GM12878 (cell line): Measurements from ENCODE around the gene PLAAT5. TPM values are rescaled to one million over a fixed set of nuclear protein-coding genes. Genes with fewer than 3 reads are reported as not detected.

Experiments
- ATAC-seq: fragments of 200-7000 bp; cut with Tn5 transposase; 3 replicates; pipeline ENCODE4 v1.9.1; 2020; ENCODE audit warnings: mild to moderate bottlenecking, moderate library complexity
- BruUV-seq: library from RNA; stranded (reverse); fragments of 400-500 nt; replicated peaks from 2 replicates; lab custom pipeline; 2021; lab: Mats Ljungman, UMichigan
- CTCF ChIA-PET: fragments of 300-600 bp; sonication (Branson Sonifier 250); formaldehyde crosslinking; extraction: SDS; loops from one replicate; lab custom pipeline; 2021; ENCODE audit warnings: inconsistent platforms; lab: Yijun Ruan, JAX
- POLR2A ChIA-PET: fragments of 350-600 bp; formaldehyde crosslinking; extraction: SDS; loops from one replicate; lab custom pipeline; 2021; ENCODE audit warnings: inconsistent platforms; lab: Charles Lee
- RAD21 ChIA-PET: fragments of 300-600 bp; sonication (Branson Sonifier 250); formaldehyde crosslinking; loops from one replicate; lab custom pipeline; 2023; ENCODE audit warnings: antibody characterized with exemption; ENCODE audit not compliant: unreplicated experiment; lab: Charles Lee
- SMC1A ChIA-PET: fragments of 300-600 bp; sonication (Branson Sonifier 250); formaldehyde crosslinking; loops from one replicate; lab custom pipeline; 2023; ENCODE audit not compliant: unreplicated experiment, uncharacterized antibody; lab: Charles Lee
- DNase-seq: peaks from one replicate; pipeline ENCODE4 v3.0.0-alpha.2; 2011; ENCODE audit warnings: low read depth, low spot score
- FAIRE-seq: peaks from 3 replicates; lab custom pipeline; 2011; peaks lifted over from hg19 to GRCh38; lab: Jason Lieb, UNC
- H2AFZ ChIP-seq: 2 replicates; pipeline ENCODE4 v1.6.0; 2011; ENCODE audit warnings: low read depth, low read length, control low read depth; ENCODE audit not compliant: control insufficient read depth
- H3K27ac ChIP-seq: 2 replicates; pipeline ENCODE4 v1.5.1; 2011; ENCODE audit warnings: control low read depth; ENCODE audit not compliant: control insufficient read depth, insufficient read depth
- H3K27me3 ChIP-seq, 2 experiments: replicated peaks in 1 of 2; 2 replicates each; pipeline versions ENCODE4 v1.6.0 to v1.6.1; 2011; ENCODE audit warnings: low read length in 1 of 2; ENCODE audit not compliant: control insufficient read depth in 2 of 2, insufficient read depth in 2 of 2
- H3K36me3 ChIP-seq, 2 experiments: 2 replicates each; pipeline ENCODE4 v1.5.1; 2011; ENCODE audit warnings: low read length in 1 of 2; ENCODE audit not compliant: control insufficient read depth in 2 of 2, insufficient read depth in 2 of 2
- H3K4me1 ChIP-seq: 2 replicates; pipeline ENCODE4 v1.6.1; 2011; ENCODE audit warnings: mild to moderate bottlenecking, low read length, moderate library complexity, mixed read lengths; ENCODE audit not compliant: control insufficient read depth, insufficient read depth
- H3K4me2 ChIP-seq: 2 replicates; pipeline ENCODE4 v1.6.0; 2011; ENCODE audit warnings: control low read depth; ENCODE audit not compliant: control insufficient read depth, insufficient read depth
- H3K4me3 ChIP-seq: fragments of 200-600 bp; sonication (generic); 2 replicates; pipeline ENCODE4 v1.5.1; 2016
- H3K79me2 ChIP-seq: 2 replicates; pipeline ENCODE4 v1.6.0; 2011; ENCODE audit warnings: low read length; ENCODE audit not compliant: control insufficient read depth, insufficient read depth
- H3K9ac ChIP-seq: 2 replicates; pipeline ENCODE4 v1.8.0; 2011; ENCODE audit warnings: low read length, control low read depth, mixed read lengths; ENCODE audit not compliant: control insufficient read depth, insufficient read depth
- H3K9me3 ChIP-seq: replicated peaks from 3 replicates; pipeline ENCODE4 v1.5.1; 2011; ENCODE audit warnings: mild to moderate bottlenecking, low read length; ENCODE audit not compliant: control insufficient read depth, insufficient read depth
- H4K20me1 ChIP-seq: 2 replicates; pipeline ENCODE4 v1.6.0; 2011; ENCODE audit not compliant: control insufficient read depth, insufficient read depth
- CBX5 ChIP-seq: sonication (generic); IDR thresholded peaks from 2 replicates; pipeline ENCODE4 v1.6.1; 2016; ENCODE audit warnings: low read depth, moderate library complexity, mild to moderate bottlenecking, inconsistent platforms
- IKZF1 ChIP-seq: fragments of 450-650 bp; conservative IDR thresholded peaks from 2 replicates; pipeline ENCODE4 v1.6.1; 2017; ENCODE audit warnings: antibody characterized with exemption, mild to moderate bottlenecking
- JUND ChIP-seq: IDR thresholded peaks from 2 replicates; pipeline ENCODE4 v1.6.1; 2012; ENCODE audit warnings: low read depth, mild to moderate bottlenecking, low read length, improper control_type of control experiment, moderate library complexity
- KLF5 ChIP-seq: fragments of 450-650 bp; IDR thresholded peaks from 2 replicates; pipeline ENCODE4 v1.6.1; 2014; ENCODE audit warnings: mild to moderate bottlenecking; ENCODE audit not compliant: partially characterized antibody
- MTA2 ChIP-seq: fragments of 450-650 bp; IDR thresholded peaks from 2 replicates; pipeline ENCODE4 v1.6.1; 2016; ENCODE audit warnings: low read depth, mild to moderate bottlenecking, moderate library complexity
- MYC ChIP-seq: IDR thresholded peaks from 2 replicates; pipeline ENCODE4 v1.6.1; 2011; ENCODE audit warnings: mild to moderate bottlenecking, low read length, moderate library complexity, inconsistent platforms; ENCODE audit not compliant: insufficient read depth, insufficient replicate concordance, insufficient read length, severe bottlenecking
- NFYA ChIP-seq: IDR thresholded peaks from 2 replicates; pipeline ENCODE4 v1.6.1; 2011; ENCODE audit warnings: low read depth, mild to moderate bottlenecking, low read length, improper control_type of control experiment, borderline replicate concordance
- POLR2AphosphoS2 ChIP-seq: IDR thresholded peaks from 2 replicates; pipeline ENCODE4 v1.6.1; 2011; ENCODE audit warnings: low read depth, mild to moderate bottlenecking, low read length, improper control_type of control experiment, moderate library complexity
- POLR2AphosphoS5 ChIP-seq: IDR thresholded peaks from 2 replicates; pipeline ENCODE4 v1.6.1; 2011; ENCODE audit warnings: mild to moderate bottlenecking, low read length, inconsistent platforms
- SMC3 ChIP-seq: IDR thresholded peaks from 2 replicates; pipeline ENCODE4 v1.6.1; 2011; ENCODE audit warnings: low read length, improper control_type of control experiment, borderline replicate concordance
- SP1 ChIP-seq: IDR thresholded peaks from one replicate; pipeline ENCODE4 v1.6.1; 2011; ENCODE audit warnings: low read depth, low read length
- TAF1 ChIP-seq: IDR thresholded peaks from 2 replicates; pipeline ENCODE4 v1.6.1; 2011; ENCODE audit warnings: mild to moderate bottlenecking, low read depth, low read length, borderline replicate concordance
- ZNF592 ChIP-seq: fragments of 450-650 bp; IDR thresholded peaks from 2 replicates; pipeline ENCODE4 v1.6.1; 2017; ENCODE audit warnings: mild to moderate bottlenecking, moderate library complexity
- ZSCAN29 ChIP-seq: fragments of 450-650 bp; IDR thresholded peaks from 2 replicates; pipeline ENCODE4 v1.6.1; 2017; ENCODE audit warnings: mild to moderate bottlenecking, moderate library complexity
- WGBS: methylation state at CpG from one replicate; pipeline ENCODE4 v1.1.6; 2016; ENCODE audit warnings: low lambda C conversion rate; ENCODE audit not compliant: insufficient replicate concordance, insufficient coverage; ENCODE audit errors: missing lambda C conversion rate; 5-methylcytosine and 5-hydroxymethylcytosine counted together
- in situ Hi-C: fragments of 300-500 bp; cut with MboI; formaldehyde crosslinking; loops from 9 replicates; pipeline ENCODE4 v1.14.3; 2018; ENCODE audit warnings: mixed read lengths
- intact Hi-C: fragments of 100-400 bp; cut with micrococcal nuclease; formaldehyde crosslinking; loops from one replicate; pipeline ENCODE4 v1.14.2; 2022; ENCODE audit not compliant: unreplicated experiment
- polyA plus RNA-seq, 11 experiments: library from polyadenylated mRNA; depleted of rRNA in 4 of 11; unstranded in 6 of 11; stranded (reverse) in 5 of 11; fragments of >200 nt; fragmentation: Nextera tagmentation in 4 of 11; fragmentation: Illumina TruSeq in 1 of 11; extraction: Ambion mirVana in 4 of 11; extraction: Trizol in 1 of 11; gene quantifications; 1 replicate in 1 of 11; 2 replicates in 10 of 11; pipeline versions ENCODE4 v1.2.1 to v1.2.3, GENCODE V29; 2011 to 2016; ENCODE audit warnings: inconsistent platforms in 2 of 11, missing spikeins in 2 of 11, low read depth in 1 of 11
- total RNA-seq, 4 experiments: library from RNA; depleted of rRNA in 3 of 4; stranded (reverse); fragments of >200 nt in 3 of 4; fragmentation: Illumina TruSeq in 1 of 4; extraction: Trizol in 1 of 4; gene quantifications; 2 replicates each; pipeline versions ENCODE4 v1.2.1 to v1.2.3, GENCODE V29; 2013 to 2021
- TF ChIP-seq, protein P1 (sequence below): IDR thresholded peaks from 2 replicates; pipeline ENCODE4 v1.6.1; 2011; ENCODE audit warnings: low read depth, mild to moderate bottlenecking, low read length, moderate library complexity, borderline replicate concordance; ENCODE audit errors: extremely low read depth
- TF ChIP-seq, protein P2 (sequence below): fragments of 150-350 bp; IDR thresholded peaks from 2 replicates; pipeline ENCODE4 v1.6.1; 2014; ENCODE audit warnings: mild to moderate bottlenecking, low read depth, low read length

The PLAAT5 gene
- total and polyA plus RNA-seq, 10 of the 15 experiments (the other 5 are each of a cell fraction or from before 2014, with no cell fraction given): not detected

DNA sequence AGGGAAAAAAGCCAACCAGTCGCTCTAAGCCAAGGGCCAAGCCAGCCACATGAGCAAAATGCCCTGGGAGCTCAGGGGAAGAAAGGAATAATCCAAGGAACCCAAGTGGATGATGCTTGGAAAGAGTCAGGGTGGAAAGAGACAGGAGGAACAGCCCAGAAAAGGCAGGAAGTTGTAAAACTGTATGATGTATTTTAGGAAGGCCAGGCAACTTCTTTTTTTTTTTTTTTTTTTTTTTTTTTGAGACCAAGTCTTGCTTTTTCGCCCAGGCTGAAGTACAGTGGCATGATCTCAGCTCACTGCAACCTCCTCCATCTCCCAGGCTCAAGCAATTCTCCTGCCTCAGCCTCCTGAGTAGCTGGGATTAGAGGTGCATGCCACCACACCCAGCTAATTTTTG, 16.5 kb upstream of the PLAAT5 start:
- RAD21 ChIA-PET: interaction anchor here (0.6 to 1.0 kb wide), 2 partner anchors 28 to 313 kb away, joined by 3 to 7 read pairs; no protein-coding TSS in a partner anchor
- SMC1A ChIA-PET: interaction anchor here (1.1 to 1.6 kb wide), 2 partner anchors 18 to 28 kb away, joined by 5 read pairs; no protein-coding TSS in a partner anchor
- CTCF ChIA-PET: interaction anchor here (1.0 to 2.5 kb wide), 3 partner anchors 25 to 128 kb away, joined by 3 to 16 read pairs (median 7); no protein-coding TSS in a partner anchor
- no TSS peak for BruUV-seq
- H3K27me3 ChIP-seq: no peaks in the 10 kb centered on the region; a peak in 1 of 4 replicates
- H3K79me2 ChIP-seq: no peaks in the 10 kb centered on the region
- TF ChIP-seq ZNF592 (no peak), POLR2AphosphoS5 (no peak), POLR2AphosphoS2 (no peak), CBX5 (no peak), SMC3 (no peak), NFYA (no peak), IKZF1 (no peak), ZSCAN29 (no peak), KLF5 (no peak), SP1 (no peak), JUND (no peak), MTA2 (no peak), TAF1 (no peak), MYC (no peak)
- TF ChIP-seq, protein P1, sequence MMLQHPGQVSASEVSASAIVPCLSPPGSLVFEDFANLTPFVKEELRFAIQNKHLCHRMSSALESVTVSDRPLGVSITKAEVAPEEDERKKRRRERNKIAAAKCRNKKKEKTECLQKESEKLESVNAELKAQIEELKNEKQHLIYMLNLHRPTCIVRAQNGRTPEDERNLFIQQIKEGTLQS: no peak
- TF ChIP-seq, protein P2, sequence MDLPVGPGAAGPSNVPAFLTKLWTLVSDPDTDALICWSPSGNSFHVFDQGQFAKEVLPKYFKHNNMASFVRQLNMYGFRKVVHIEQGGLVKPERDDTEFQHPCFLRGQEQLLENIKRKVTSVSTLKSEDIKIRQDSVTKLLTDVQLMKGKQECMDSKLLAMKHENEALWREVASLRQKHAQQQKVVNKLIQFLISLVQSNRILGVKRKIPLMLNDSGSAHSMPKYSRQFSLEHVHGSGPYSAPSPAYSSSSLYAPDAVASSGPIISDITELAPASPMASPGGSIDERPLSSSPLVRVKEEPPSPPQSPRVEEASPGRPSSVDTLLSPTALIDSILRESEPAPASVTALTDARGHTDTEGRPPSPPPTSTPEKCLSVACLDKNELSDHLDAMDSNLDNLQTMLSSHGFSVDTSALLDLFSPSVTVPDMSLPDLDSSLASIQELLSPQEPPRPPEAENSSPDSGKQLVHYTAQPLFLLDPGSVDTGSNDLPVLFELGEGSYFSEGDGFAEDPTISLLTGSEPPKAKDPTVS: no peak
- H3K9me3 ChIP-seq: no peaks in the 10 kb centered on the region
- intact Hi-C loops: no loop called here
- WGBS: 16% methylated on average over 2 of the region's 2 CpGs
- ATAC-seq (no peak), FAIRE-seq (no peak), DNase-seq (no peak)
- no peaks in the 10 kb centered on the region for H3K36me3 ChIP-seq
- no peak overlapping the region for H3K9ac ChIP-seq
- peaks cover 5% of the 10 kb centered on the region; the same call in 1 of the 2 replicates for H3K4me1 ChIP-seq
- no peak overlapping the region for H3K4me2 ChIP-seq
- no peak overlapping the region for H3K27ac ChIP-seq
- POLR2A ChIA-PET: interaction anchor here (0.7 to 1.3 kb wide), 2 partner anchors 29 to 440 kb away, joined by 3 read pairs; partner anchors contain the start of gene PLAAT4
- H2AFZ ChIP-seq: no peak overlapping the region
- in situ Hi-C loops: no loop called here
- H3K4me3 ChIP-seq: no peak overlapping the region
- no peaks in the 10 kb centered on the region for H4K20me1 ChIP-seq
